Left ventricle myocardium inferior (tissue), 1 donor: ENCODE data around the gene CYRIA. TPM values are rescaled to one million over a fixed set of nuclear protein-coding genes. Genes with fewer than 3 reads are reported as not detected.

Experiments used
- DNase-seq: peaks from one replicate; pipeline ENCODE4 v3.0.0-alpha.2; 2020
- H3K27ac ChIP-seq: fragments of 200-600 bp; replicated peaks from 2 replicates; pipeline ENCODE4 v1.8.0; 2021
- H3K27me3 ChIP-seq: fragments of 200-600 bp; 2 replicates; pipeline ENCODE4 v1.8.0; 2021; ENCODE audit warnings: low read depth
- H3K36me3 ChIP-seq: fragments of 200-600 bp; 2 replicates; pipeline ENCODE4 v1.8.0; 2021
- H3K4me1 ChIP-seq: fragments of 200-600 bp; 2 replicates; pipeline ENCODE4 v1.8.0; 2021
- H3K4me3 ChIP-seq: fragments of 200-600 bp; 2 replicates; pipeline ENCODE4 v1.8.0; 2021; ENCODE audit warnings: mild to moderate bottlenecking, moderate library complexity
- H3K9me3 ChIP-seq: fragments of 200-600 bp; replicated peaks from 2 replicates; pipeline ENCODE4 v1.8.0; 2021
- CTCF ChIP-seq: fragments of 200-600 bp; IDR thresholded peaks from 2 replicates; pipeline ENCODE4 v1.8.0; 2021; ENCODE audit warnings: antibody characterized with exemption, mild to moderate bottlenecking, borderline replicate concordance
- intact Hi-C: fragments of 100-400 bp; cut with micrococcal nuclease; formaldehyde crosslinking; loops from one replicate; pipeline ENCODE4 v1.11.0; 2022
- total RNA-seq: library from RNA; stranded (reverse); fragmentation: NEBNext Ultra II Directional; extraction: Animal tissue kit (Norgen Biotek cat#: 25700); gene quantifications from one replicate; pipeline ENCODE4 v1.2.1, GENCODE V29; 2021
- donor health status: DM: no; HTN: yes; CAD: no; lungs with severe emphysema.

Gene CYRIA
- total RNA-seq, 1 donor from 2014 or later, result 4.1 TPM

DNA sequence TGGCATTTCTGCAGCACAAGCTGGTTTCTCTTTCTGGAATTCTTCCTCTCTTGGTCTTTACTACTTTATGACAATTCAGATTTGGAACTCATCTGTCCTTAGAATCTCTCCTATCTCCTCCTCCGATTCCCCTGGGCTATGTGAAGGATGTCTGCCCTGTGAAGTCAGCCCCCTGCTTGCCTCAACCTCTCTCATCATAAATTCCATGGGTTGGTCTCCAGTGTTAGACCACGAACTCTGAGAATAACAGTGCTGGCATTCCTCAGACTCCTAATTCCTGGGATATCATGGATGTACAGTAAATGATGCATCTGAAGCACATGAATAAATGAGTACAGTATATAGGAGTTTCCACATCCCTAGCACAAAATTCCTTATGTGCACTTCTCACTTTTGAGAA is 21.0 kb upstream of the CYRIA start:
- TF ChIP-seq CTCF, result no peak
- peaks cover 8% of the 10 kb centered on the region for H3K27me3 ChIP-seq
- H3K27ac ChIP-seq, result no peak overlapping the region
- no peak overlapping the region for H3K4me3 ChIP-seq
- no peaks in the 10 kb centered on the region for H3K36me3 ChIP-seq
- DNase-seq, result no peak
- H3K4me1 ChIP-seq, result no peaks in the 10 kb centered on the region
- intact Hi-C loops, result no loop called here
- H3K9me3 ChIP-seq, result no peaks in the 10 kb centered on the region

DNA sequence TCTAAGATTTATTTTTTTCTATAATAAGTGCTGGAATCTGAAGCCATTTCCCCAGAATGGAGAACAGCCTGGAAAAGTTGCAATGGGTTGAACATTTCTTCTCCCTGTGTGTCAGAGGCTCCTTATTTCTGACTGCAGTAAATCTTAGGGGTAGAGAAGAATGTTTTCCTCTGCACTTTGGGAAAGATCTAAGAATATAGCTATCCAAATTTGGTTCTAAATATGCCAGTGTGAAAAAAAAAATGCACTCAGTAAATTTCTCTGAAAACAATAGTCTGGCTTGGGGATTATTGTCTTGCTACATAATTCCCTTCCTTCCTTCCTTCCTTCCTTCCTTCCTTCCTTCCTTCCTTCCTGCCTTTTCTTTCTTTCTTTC is 19.7 kb upstream of the CYRIA start:
- Histone ChIP-seq H3K4me3 (no peak overlapping the region), H3K9me3 (no peaks in the 10 kb centered on the region), H3K27ac (no peak overlapping the region), H3K4me1 (no peaks in the 10 kb centered on the region), H3K27me3 (peaks cover 8% of the 10 kb centered on the region), H3K36me3 (no peaks in the 10 kb centered on the region)
- no peak for DNase-seq
- intact Hi-C loops, result no loop called here
- TF ChIP-seq CTCF, result no peak

- TF ChIP-seq CTCF, result no peak
- H3K4me3 ChIP-seq, result no peak overlapping the region
- no peak for DNase-seq
- no peaks in the 10 kb centered on the region for H3K36me3 ChIP-seq
- H3K27ac ChIP-seq, result no peak overlapping the region
- no peaks in the 10 kb centered on the region for H3K9me3 ChIP-seq
- H3K4me1 ChIP-seq, result no peaks in the 10 kb centered on the region
- intact Hi-C loops, result no loop called here
- peaks cover 8% of the 10 kb centered on the region for H3K27me3 ChIP-seq
These were observed 19.2 kb upstream of the CYRIA start for GRCh38 chr2:16684676-16685339.

- Histone ChIP-seq H3K27me3 (peaks cover 8% of the 10 kb centered on the region), H3K36me3 (no peaks in the 10 kb centered on the region), H3K9me3 (peaks cover 3% of the 10 kb centered on the region), H3K4me1 (no peaks in the 10 kb centered on the region), H3K4me3 (no peak overlapping the region), H3K27ac (no peak overlapping the region)
- TF ChIP-seq CTCF, result no peak
- intact Hi-C loops, result no loop called here
- DNase-seq, result no peak
These were observed 17.9 kb upstream of the CYRIA start for GRCh38 chr2:16683576-16683975.

DNA sequence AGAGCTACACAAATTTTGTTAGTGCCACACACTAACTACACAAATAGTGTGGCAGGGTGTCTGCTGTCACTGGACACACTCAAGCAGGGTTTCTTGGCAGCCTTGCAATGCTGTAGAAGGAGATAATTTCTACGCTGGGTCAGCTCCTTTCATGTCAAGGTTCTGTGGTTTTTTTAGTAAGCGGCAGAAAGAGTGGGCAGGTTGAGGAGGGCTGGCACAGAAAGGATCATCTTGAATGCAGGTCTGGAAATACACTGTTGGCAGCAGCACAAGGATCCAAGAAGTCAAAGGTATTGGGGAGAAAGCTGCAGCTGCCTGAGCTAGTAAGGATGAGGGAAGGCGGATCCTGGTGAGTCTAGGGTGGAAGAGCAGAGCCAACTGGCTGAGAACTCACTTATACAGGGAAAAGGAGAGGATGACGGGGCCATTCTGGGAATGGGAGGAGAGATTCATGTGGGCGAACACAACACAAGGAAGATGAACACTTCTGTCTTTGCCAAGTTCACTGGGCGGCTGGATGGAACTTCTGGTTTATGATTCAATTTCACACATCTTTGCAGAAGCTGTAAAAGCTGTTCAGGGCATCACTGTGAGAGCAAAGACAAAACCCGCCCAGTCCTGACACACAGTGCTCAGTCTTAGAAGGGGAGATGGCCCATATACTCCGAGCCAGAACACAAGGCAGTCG is 16.9 kb upstream of the CYRIA start:
- no peak for TF ChIP-seq CTCF
- Histone ChIP-seq H3K27me3 (peaks cover 8% of the 10 kb centered on the region), H3K4me1 (no peaks in the 10 kb centered on the region), H3K36me3 (no peaks in the 10 kb centered on the region), H3K9me3 (peaks cover 13% of the 10 kb centered on the region), H3K27ac (no peak overlapping the region), H3K4me3 (no peak overlapping the region)
- DNase-seq, result no peak
- intact Hi-C loops, result no loop called here
